Thyroid gland (tissue), 4 donors: ENCODE measurements around the gene TNNC2.

Experiments used
- POLR2A ChIP-seq, 2 donors: fragments of 450-650 bp; IDR thresholded peaks; one replicate each; pipeline ENCODE4 v1.6.1; 2017; ENCODE audit warnings: antibody characterized with exemption in 2 of 2, mild to moderate bottlenecking in 2 of 2, moderate library complexity in 1 of 2
- TF ChIP-seq, protein P1 (sequence below), 6 experiments: fragments of 200-600 bp in 3 of 6; fragments of 450-650 bp in 3 of 6; sonication (generic) in 3 of 6; IDR thresholded peaks; one replicate each; pipeline ENCODE4 v1.5.1; 2016 to 2019; ENCODE audit warnings: antibody characterized with exemption in 6 of 6, mild to moderate bottlenecking in 2 of 6, inconsistent platforms in 1 of 6, moderate library complexity in 1 of 6

DNA sequence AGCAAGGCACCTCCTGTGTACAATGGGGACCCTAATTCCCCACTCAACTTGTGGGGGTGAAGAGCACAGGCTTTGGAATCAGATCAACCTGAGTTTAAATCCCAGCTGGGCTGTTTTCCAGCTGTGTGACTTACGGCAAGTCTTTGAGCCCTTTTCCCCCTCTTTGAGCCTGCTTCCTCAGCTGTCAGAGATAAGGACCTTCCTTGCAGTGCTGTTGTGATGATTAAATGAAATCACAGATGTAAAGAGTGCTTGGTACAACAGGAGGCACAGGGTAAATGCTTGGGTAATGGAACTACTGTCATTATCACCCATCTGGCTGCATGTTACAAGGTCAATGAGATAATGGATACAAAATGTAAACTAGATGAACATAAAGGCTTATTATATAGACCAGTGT lies 9.7 kb upstream of the TNNC2 start:
- TF ChIP-seq, protein P1, sequence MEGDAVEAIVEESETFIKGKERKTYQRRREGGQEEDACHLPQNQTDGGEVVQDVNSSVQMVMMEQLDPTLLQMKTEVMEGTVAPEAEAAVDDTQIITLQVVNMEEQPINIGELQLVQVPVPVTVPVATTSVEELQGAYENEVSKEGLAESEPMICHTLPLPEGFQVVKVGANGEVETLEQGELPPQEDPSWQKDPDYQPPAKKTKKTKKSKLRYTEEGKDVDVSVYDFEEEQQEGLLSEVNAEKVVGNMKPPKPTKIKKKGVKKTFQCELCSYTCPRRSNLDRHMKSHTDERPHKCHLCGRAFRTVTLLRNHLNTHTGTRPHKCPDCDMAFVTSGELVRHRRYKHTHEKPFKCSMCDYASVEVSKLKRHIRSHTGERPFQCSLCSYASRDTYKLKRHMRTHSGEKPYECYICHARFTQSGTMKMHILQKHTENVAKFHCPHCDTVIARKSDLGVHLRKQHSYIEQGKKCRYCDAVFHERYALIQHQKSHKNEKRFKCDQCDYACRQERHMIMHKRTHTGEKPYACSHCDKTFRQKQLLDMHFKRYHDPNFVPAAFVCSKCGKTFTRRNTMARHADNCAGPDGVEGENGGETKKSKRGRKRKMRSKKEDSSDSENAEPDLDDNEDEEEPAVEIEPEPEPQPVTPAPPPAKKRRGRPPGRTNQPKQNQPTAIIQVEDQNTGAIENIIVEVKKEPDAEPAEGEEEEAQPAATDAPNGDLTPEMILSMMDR (IDR thresholded peaks at IDR 0.05), result no peak
- no peak for TF ChIP-seq POLR2A (IDR thresholded peaks at IDR 0.05)
